SK-N-DZ (cell line): ENCODE data around the gene ING1.

ENCODE experiments used
- DNase-seq: peaks from one replicate; pipeline ENCODE4 v3.0.0-alpha.2; 2015; ENCODE audit warnings: low spot score

Gene ING1

GRCh38 chr13:110771194-110771593 lies 57.7 kb downstream of the ING1 start:
- DNase-seq: no peak

GRCh38 chr13:110772091-110772984 lies 58.8 kb downstream of the ING1 start:
- DNase-seq: no peak
